HUES48 (cell line): Measurements from ENCODE around the gene MYLK.
"Not testable (repeated sequence)": the region's sequence is repeated elsewhere in the genome, so short reads cannot be mapped to it uniquely, and the experiment has no call there.

ENCODE experiments used
- H3K27ac ChIP-seq: one replicate; pipeline ENCODE4 v1.7.0; 2013; ENCODE audit warnings: low read depth, low read length, inconsistent platforms
- H3K27me3 ChIP-seq: 2 replicates; pipeline ENCODE4 v1.6.1; 2013; ENCODE audit warnings: mild to moderate bottlenecking, low read length; ENCODE audit not compliant: control insufficient read depth, insufficient read depth
- H3K36me3 ChIP-seq: 2 replicates; pipeline ENCODE4 v1.6.1; 2013; ENCODE audit warnings: low read length; ENCODE audit not compliant: control insufficient read depth, insufficient read depth
- H3K4me1 ChIP-seq: 2 replicates; pipeline ENCODE4 v1.6.1; 2013; ENCODE audit warnings: mild to moderate bottlenecking, low read length; ENCODE audit not compliant: control insufficient read depth, insufficient read depth
- H3K4me3 ChIP-seq: 2 replicates; pipeline ENCODE4 v1.5.1; 2013; ENCODE audit warnings: mild to moderate bottlenecking, low read depth, low read length
- H3K9ac ChIP-seq: 2 replicates; pipeline ENCODE4 v1.6.1; 2013; ENCODE audit warnings: mild to moderate bottlenecking, low read depth, low read length, moderate library complexity
- H3K9me3 ChIP-seq: 2 replicates; pipeline ENCODE4 v1.6.1; 2013; ENCODE audit warnings: low read length; ENCODE audit not compliant: control insufficient read depth, insufficient read depth

The MYLK gene

DNA sequence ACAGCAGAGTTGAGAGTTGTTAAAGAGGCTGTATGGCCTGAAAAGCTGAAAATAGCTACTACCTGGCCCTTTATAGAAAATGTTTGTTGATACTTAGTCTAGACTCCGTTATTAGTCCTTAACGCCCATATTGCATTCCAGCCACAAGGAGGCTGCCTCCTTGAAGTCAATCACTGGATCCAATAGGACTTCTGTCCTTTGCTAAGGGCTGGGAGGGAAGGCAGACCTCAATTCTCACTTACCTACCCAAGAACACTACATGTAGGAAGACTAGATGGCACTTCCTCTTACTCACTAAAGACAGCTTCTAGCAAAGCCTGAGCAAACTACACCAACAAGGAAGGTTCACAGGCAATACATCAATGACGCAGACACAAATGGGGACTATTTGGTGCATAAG, 159.8 kb downstream of the MYLK start:
- Histone ChIP-seq H3K27ac (no peak overlapping the region), H3K4me1 (no peaks in the 10 kb centered on the region; the same call in 1 of the 2 replicates), H3K9ac (no peak overlapping the region), H3K9me3 (no peaks in the 10 kb centered on the region), H3K36me3 (no peaks in the 10 kb centered on the region), H3K4me3 (no peak overlapping the region), H3K27me3 (no peaks in the 10 kb centered on the region)

DNA sequence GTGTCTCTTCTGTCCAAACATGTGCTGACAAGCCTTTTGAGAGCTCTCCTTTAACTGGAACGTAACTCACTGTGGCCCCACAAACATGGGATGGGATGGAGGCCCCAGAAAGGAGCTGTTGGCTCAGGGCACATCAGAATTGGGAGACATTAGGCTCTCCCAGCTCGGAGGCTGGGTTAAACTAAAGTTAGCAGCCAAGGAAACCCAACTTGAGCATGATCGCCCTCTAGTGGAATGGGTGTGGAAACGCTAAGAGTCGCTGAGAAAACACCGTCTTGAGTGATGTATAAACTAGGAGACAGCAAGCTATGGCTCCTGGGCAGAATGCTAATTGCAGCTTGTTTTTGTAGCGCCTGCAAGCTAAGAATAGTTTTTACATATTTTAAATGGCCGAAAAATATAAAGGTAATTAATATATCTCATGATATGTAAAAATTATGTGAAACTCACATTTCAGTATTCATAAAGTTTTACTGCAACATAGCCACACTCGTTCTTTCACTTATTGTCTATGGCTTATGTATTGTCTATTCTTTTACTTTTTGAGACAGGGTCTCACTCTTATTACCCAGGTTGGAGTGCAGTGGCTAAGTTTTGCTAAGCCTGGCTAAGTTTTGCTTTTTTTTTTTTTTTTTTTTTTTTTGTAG, 160.5 kb downstream of the MYLK start:
- no peaks in the 10 kb centered on the region; the same call in 1 of the 2 replicates for H3K4me1 ChIP-seq

DNA sequence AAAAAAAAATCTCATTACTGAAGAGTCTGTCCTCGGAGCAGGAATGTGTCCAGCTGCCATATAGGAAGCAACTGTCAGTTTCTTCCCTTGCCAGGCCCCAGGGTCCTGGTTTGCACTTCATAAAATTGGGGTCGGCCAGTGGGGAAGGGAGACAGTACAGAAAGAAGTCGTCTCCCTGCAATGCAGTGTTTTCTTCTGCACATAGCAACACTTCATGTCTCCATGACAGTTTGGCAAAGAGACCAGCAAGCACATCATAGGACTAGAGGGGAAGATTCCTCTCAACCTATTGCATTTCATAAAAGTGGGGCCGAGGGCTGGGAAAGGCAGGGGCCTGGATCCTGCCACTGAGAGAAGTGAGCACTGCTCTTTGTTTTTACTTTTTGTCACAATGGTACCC, 161.1 kb downstream of the MYLK start:
- Histone ChIP-seq H3K4me3 (no peak overlapping the region), H3K9me3 (no peaks in the 10 kb centered on the region), H3K27ac (no peak overlapping the region), H3K27me3 (no peaks in the 10 kb centered on the region), H3K36me3 (no peaks in the 10 kb centered on the region), H3K9ac (no peak overlapping the region), H3K4me1 (no peaks in the 10 kb centered on the region; the same call in 1 of the 2 replicates)

More for the DNA sequence above, 160.5 kb downstream of the MYLK start:
- Histone ChIP-seq H3K27ac (no peak overlapping the region), H3K36me3 (no peaks in the 10 kb centered on the region), H3K9ac (no peak overlapping the region), H3K27me3 (no peaks in the 10 kb centered on the region), H3K4me3 (no peak overlapping the region), H3K9me3 (no peaks in the 10 kb centered on the region)

DNA sequence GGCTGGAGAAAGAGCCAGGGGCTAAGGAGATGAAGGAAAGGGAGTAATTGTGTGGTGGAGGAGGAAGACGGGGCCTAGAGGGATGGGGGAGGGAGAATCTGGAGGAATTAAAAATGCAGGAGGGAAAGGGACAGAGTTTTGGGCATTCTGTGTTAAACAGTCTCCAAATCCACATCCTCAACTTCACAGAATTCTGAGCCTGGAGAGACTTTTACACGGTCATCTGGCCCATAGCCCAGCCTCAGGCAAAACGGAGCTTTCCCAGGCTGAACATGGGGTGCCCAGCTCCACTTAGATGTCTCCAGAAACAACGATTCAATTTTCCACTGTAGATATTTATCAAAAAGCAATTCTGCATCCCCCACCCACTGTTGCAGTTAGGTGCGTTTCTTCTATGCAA, 161.7 kb downstream of the MYLK start:
- H3K27me3 ChIP-seq = no peaks in the 10 kb centered on the region
- H3K27ac ChIP-seq = no peak overlapping the region
- H3K9me3 ChIP-seq = no peaks in the 10 kb centered on the region
- H3K36me3 ChIP-seq = no peaks in the 10 kb centered on the region
- no peak overlapping the region for H3K4me3 ChIP-seq
- H3K4me1 ChIP-seq = no peaks in the 10 kb centered on the region; the same call in 1 of the 2 replicates
- no peak overlapping the region for H3K9ac ChIP-seq

DNA sequence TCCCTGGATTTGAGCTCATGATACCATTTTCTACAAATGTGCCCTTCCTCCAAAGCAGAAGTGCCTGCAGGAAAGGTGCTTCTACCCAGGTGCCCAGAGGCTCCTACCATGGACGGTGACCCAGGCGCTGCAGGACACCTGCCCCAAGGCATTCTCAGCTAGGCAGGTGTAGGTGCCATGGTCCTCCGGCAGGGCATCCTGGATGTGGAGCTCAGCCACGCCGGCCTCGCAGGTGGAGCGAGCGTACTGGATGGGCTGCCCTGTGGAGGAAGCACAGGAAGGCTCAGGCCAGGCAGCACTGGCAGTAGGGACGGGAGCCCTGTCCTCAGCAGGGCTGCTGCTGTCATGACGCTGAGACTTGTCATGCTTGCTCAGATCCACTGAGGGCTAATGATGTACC, 162.1 kb downstream of the MYLK start:
- Histone ChIP-seq H3K27me3 (no peaks in the 10 kb centered on the region), H3K4me1 (no peaks in the 10 kb centered on the region; the same call in 1 of the 2 replicates), H3K36me3 (no peaks in the 10 kb centered on the region), H3K27ac (no peak overlapping the region), H3K9ac (no peak overlapping the region), H3K4me3 (no peak overlapping the region), H3K9me3 (no peaks in the 10 kb centered on the region)

DNA sequence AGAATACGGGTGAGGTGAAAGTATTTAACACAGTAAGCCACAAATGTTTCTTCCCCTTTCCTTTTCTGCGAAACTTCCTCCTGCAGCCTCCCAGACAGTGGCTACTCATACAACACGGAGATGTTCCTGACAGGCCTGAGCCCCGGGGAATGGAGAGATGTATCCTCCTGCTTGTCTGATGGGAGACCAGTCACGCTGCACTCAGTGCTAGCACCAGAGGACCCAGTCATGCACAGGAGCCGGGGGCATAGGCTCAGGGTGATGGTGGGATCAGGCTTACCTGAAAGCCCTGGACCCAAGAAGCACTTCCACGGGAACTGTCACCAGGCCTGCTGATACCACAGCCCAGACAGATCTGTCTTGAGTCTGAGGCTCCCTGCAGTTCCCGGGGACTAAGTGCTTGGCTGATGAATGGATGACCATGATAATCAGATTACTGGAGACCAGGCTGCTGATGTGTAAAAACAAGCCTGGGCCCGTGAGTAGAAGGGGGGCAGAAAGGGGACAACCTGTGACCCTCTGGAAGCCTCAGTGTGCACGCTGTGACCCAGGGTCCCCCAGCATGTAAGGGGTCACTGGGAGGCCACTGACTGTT, 162.9 kb downstream of the MYLK start:
- not testable (repeated sequence) for H3K4me3 ChIP-seq, H3K9ac ChIP-seq, H3K4me1 ChIP-seq, H3K27me3 ChIP-seq, H3K27ac ChIP-seq, H3K9me3 ChIP-seq, H3K36me3 ChIP-seq

DNA sequence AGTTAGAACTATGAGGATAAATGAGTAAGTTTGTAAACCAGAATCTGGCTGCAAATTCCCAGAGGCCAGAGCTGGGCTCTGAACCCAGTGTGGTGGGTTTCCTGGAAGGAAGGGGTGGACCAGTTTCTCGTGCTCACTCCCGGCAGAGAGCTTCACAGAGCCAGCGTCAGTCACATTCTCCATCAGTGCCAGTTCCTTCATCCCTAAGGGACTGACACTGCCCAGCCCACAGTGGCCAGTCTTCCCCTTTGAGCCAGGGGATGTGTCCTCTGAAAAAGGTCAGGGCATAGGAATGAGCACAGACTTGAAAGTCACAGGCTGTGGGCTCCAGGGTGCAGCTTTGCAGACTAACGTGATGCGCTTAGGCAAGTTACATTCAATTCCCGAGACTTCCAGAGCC, 163.5 kb downstream of the MYLK start:
- Histone ChIP-seq H3K9ac (no peak overlapping the region), H3K27ac (no peak overlapping the region), H3K4me3 (no peak overlapping the region), H3K9me3 (no peaks in the 10 kb centered on the region), H3K27me3 (no peaks in the 10 kb centered on the region), H3K4me1 (no peaks in the 10 kb centered on the region; the same call in 1 of the 2 replicates), H3K36me3 (no peaks in the 10 kb centered on the region)

DNA sequence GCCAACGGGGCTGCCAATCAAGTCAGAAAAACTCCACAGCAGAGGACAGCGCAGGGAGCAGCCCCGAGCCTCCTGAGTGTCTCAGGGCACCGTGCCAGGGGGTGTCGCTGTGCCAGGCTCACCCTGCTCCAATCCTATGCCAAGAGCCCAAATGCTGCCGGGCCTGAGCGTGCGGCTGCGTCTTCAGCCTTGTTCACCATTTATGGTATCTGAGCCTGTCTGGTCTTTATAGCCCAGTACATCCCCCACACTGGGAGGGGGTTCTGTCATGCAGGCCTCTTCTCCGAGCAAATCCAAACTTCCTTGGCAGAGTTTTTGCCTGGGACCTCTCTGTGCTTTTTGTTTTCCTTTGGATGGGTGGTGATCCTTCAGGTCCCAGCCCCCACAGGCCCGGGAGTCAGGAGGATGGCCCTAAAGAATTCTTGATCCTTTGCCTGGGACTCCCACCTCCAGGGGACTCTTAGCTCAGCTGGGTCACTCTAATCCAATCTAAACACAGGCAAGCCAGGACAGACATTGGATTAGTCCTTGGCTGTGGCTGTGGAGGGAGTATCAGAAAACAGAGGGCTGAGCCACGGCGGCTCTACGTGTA, 164.2 kb downstream of the MYLK start:
- Histone ChIP-seq H3K4me1 (no peaks in the 10 kb centered on the region; the same call in 1 of the 2 replicates), H3K9ac (no peak overlapping the region), H3K9me3 (no peaks in the 10 kb centered on the region), H3K27ac (no peak overlapping the region), H3K4me3 (no peak overlapping the region), H3K27me3 (no peaks in the 10 kb centered on the region), H3K36me3 (no peaks in the 10 kb centered on the region)

DNA sequence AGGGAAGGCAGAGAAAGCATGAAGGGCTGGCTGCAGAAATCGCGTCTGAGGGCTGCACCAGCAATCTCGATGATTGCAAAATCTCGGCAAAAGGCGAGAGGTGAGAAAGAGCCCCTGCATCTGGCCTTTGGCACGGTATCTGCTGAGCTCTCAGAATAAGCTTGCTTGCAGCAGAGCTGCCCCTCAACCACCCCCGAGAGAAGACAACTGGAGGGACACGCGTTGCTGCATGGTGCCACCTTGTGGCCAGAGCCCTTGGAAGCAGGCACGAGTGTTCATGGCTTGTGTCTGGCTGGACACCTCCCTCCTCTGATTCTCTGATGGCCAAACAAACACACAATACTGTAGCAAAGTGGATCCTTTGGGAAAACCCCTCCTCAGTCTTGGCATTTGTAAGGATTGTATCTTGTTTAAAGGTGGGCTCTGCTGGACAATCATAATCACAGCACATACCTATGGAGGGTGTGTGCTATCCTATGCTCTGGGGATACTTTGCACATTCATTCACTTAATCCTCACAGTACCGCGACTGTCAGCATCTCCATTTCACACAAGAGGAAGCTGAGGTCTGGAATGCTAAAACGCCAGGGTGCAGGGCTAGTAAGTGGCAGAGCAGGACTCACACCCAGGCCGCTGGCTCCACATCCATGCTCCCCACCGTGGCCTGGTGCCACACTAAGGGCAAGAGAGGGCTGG, 164.9 kb downstream of the MYLK start:
- not testable (repeated sequence) for H3K4me3 ChIP-seq, H3K27me3 ChIP-seq, H3K9ac ChIP-seq, H3K4me1 ChIP-seq, H3K36me3 ChIP-seq, H3K27ac ChIP-seq, H3K9me3 ChIP-seq

DNA sequence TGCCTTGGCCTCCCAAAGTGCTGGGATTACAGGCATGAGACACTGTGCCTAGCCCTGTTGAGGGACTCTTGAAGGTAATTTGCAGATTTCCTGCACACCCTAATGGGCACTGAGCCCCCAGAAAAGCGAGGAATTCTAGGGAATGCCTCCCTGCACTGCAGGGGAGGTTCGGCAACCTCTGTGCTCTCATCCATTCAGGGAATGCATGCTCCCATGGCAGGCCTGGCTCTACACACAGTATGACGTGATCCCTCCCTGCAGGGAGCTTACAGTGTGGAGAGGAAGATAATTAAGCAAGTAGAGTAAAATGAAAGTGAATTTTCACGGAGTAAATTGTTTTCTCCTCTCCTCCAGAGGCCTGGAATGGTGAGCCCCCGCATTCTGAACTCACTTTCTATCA, 166.0 kb downstream of the MYLK start:
- H3K27ac ChIP-seq = no peak overlapping the region
- H3K9ac ChIP-seq = no peak overlapping the region
- H3K4me3 ChIP-seq = no peak overlapping the region
- H3K36me3 ChIP-seq = no peaks in the 10 kb centered on the region
- no peaks in the 10 kb centered on the region for H3K27me3 ChIP-seq
- no peaks in the 10 kb centered on the region for H3K4me1 ChIP-seq
- no peaks in the 10 kb centered on the region for H3K9me3 ChIP-seq

DNA sequence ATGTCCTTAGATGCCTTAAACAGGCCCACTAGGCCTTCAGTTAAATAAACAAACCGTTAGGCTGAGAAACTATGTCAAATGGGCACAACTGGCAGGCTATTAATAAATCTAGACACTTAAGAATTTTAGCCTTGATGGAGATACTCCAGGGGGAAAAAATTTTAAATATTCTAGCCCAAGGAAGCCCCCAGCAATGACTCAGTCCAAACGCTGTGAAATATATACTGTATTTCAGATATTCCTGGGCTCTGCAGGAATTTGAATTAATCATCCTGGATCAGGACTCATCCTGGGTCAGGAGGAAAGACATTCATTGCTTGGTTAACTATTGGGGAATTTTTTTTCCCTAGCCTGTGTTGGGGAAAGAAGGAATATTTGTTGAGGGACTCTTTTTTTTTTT, 166.7 kb downstream of the MYLK start:
- H3K9me3 ChIP-seq, H3K9ac ChIP-seq, H3K27me3 ChIP-seq, H3K27ac ChIP-seq, H3K4me1 ChIP-seq, H3K4me3 ChIP-seq, H3K36me3 ChIP-seq: not testable (repeated sequence)
